HCT116 (cell line): ENCODE data around the gene NGEF. TPM values are rescaled to one million over a fixed set of nuclear protein-coding genes. Genes with fewer than 3 reads are reported as not detected.

Experiments used
- ATAC-seq: fragments of 200-7000 bp; cut with Tn5 transposase; 2 replicates; pipeline ENCODE4 v1.9.1; 2020; ENCODE audit warnings: mild to moderate bottlenecking, moderate library complexity
- BruUV-seq: library from RNA; stranded (reverse); fragments of 400-500 nt; replicated peaks from 2 replicates; lab custom pipeline; 2021; lab: Mats Ljungman, UMichigan
- CTCF ChIA-PET: fragments of 300-600 bp; sonication (Branson Sonifier 250); formaldehyde crosslinking; loops from one replicate; lab custom pipeline; 2021; ENCODE audit warnings: antibody characterized with exemption; lab: Charles Lee
- POLR2A ChIA-PET: fragments of 300-600, 350-600 bp; sonication (Branson Sonifier 250); formaldehyde crosslinking; loops from one replicate; lab custom pipeline; 2021; ENCODE audit warnings: antibody characterized with exemption; lab: Charles Lee
- RAD21 ChIA-PET, 2 experiments: fragments of 300-600 bp; sonication (Branson Sonifier 250); formaldehyde crosslinking; loops; one replicate each; lab custom pipeline; 2023; ENCODE audit warnings: low total read pairs in 2 of 2; ENCODE audit not compliant: uncharacterized antibody in 2 of 2, unreplicated experiment in 2 of 2, low non-redundant PET in 1 of 2; lab: Charles Lee
- DNase-seq: peaks from one replicate; pipeline ENCODE4 v3.0.0-alpha.2; 2010; ENCODE audit warnings: low read depth, low spot score
- H2AFZ ChIP-seq: fragments of 200-600 bp; shearing (Covaris generic), sonication (generic); 2 replicates; pipeline ENCODE4 v1.6.1; 2017; ENCODE audit warnings: low read depth, mixed run types, mixed read lengths, antibody characterized with exemption, low read length; ENCODE audit not compliant: poor library complexity, severe bottlenecking
- H3K27ac ChIP-seq: 2 replicates; pipeline ENCODE4 v1.5.1; 2012; ENCODE audit warnings: low read depth, low read length
- H3K27me3 ChIP-seq: fragments of 200-600 bp; sonication (generic); 2 replicates; pipeline ENCODE4 v1.6.1; 2016; ENCODE audit warnings: mixed run types, low read length, mixed read lengths; ENCODE audit not compliant: insufficient read depth
- H3K36me3 ChIP-seq, 2 experiments: fragments of 200-500 bp in 1 of 2; fragments of 200-600 bp in 1 of 2; sonication (Bioruptor generic) in 1 of 2; sonication (generic) in 1 of 2; 2 replicates each; pipeline versions ENCODE4 v1.5.1 to v1.6.1; 2014 to 2016; ENCODE audit warnings: low read length in 2 of 2, inconsistent platforms in 1 of 2, mixed read lengths in 1 of 2, mixed run types in 1 of 2; ENCODE audit not compliant: insufficient read depth in 2 of 2, control insufficient read depth in 1 of 2
- H3K4me1 ChIP-seq, 2 experiments: fragments of 200-600 bp in 1 of 2; sonication (generic) in 1 of 2; 2 replicates each; pipeline versions ENCODE4 v1.5.1 to v1.6.1; 2012 to 2017; ENCODE audit warnings: low read length in 2 of 2, inconsistent platforms in 1 of 2, mild to moderate bottlenecking in 1 of 2, mixed read lengths in 1 of 2, mixed run types in 1 of 2, moderate library complexity in 1 of 2; ENCODE audit not compliant: insufficient read depth in 2 of 2, control insufficient read depth in 1 of 2
- H3K4me2 ChIP-seq: fragments of 200-600 bp; sonication (generic); 2 replicates; pipeline ENCODE4 v1.6.1; 2017; ENCODE audit warnings: mixed run types, low read length, mixed read lengths
- H3K4me3 ChIP-seq, 2 experiments: fragments of 200-600 bp in 1 of 2; sonication (generic) in 1 of 2; replicated peaks in 1 of 2; 2 replicates each; pipeline ENCODE4 v1.5.1; 2011 to 2016; ENCODE audit warnings: low read length in 2 of 2, control low read depth in 1 of 2, low read depth in 1 of 2, mild to moderate bottlenecking in 1 of 2, mixed read lengths in 1 of 2, mixed run types in 1 of 2
- H3K79me2 ChIP-seq: fragments of 200-600 bp; sonication (generic); 2 replicates; pipeline ENCODE4 v1.6.1; 2017; ENCODE audit warnings: mild to moderate bottlenecking, mixed run types, low read length, moderate library complexity, mixed read lengths; ENCODE audit not compliant: insufficient read depth
- H3K9ac ChIP-seq: fragments of 200-600 bp; sonication (generic); 2 replicates; pipeline ENCODE4 v1.6.1; 2016; ENCODE audit warnings: low read length, mixed read lengths
- H3K9me2 ChIP-seq: fragments of 200-600 bp; sonication (generic), shearing (Covaris generic); 2 replicates; pipeline ENCODE4 v1.6.1; 2017; ENCODE audit warnings: mixed run types, mild to moderate bottlenecking, moderate library complexity; ENCODE audit not compliant: insufficient read depth
- H3K9me3 ChIP-seq, 2 experiments: fragments of 200-500 bp in 1 of 2; fragments of 200-600 bp in 1 of 2; sonication (Bioruptor generic) in 1 of 2; sonication (generic) in 1 of 2; 2 replicates each; pipeline ENCODE4 v1.6.1; 2014 to 2017; ENCODE audit warnings: low read length in 2 of 2, mixed read lengths in 2 of 2, inconsistent platforms in 1 of 2, low read depth in 1 of 2, mild to moderate bottlenecking in 1 of 2, mixed run types in 1 of 2, moderate library complexity in 1 of 2; ENCODE audit not compliant: control insufficient read depth in 1 of 2, insufficient read depth in 1 of 2
- H4K20me1 ChIP-seq: fragments of 200-600 bp; sonication (generic), shearing (Covaris generic); 2 replicates; pipeline ENCODE4 v1.6.1; 2017; ENCODE audit warnings: mixed run types, mild to moderate bottlenecking, moderate library complexity; ENCODE audit not compliant: insufficient read depth
- CBX3 ChIP-seq: IDR thresholded peaks from 2 replicates; pipeline ENCODE4 v1.6.1; 2012; ENCODE audit warnings: low read depth
- CEBPB ChIP-seq: IDR thresholded peaks from 2 replicates; pipeline ENCODE4 v1.6.1; 2012; ENCODE audit warnings: low read depth
- EGR1 ChIP-seq: IDR thresholded peaks from 2 replicates; pipeline ENCODE4 v1.6.1; 2012; ENCODE audit warnings: low read depth
- ELF1 ChIP-seq: IDR thresholded peaks from 2 replicates; pipeline ENCODE4 v1.6.1; 2012; ENCODE audit warnings: low read depth, borderline replicate concordance
- EZH2 ChIP-seq: fragments of 200-600 bp; sonication (generic); IDR thresholded peaks from 2 replicates; pipeline ENCODE4 v1.6.1; 2017; ENCODE audit warnings: antibody characterized with exemption, mixed run types
- EZH2phosphoT487 ChIP-seq: fragments of 200-600 bp; IDR thresholded peaks from 2 replicates; pipeline ENCODE4 v1.6.1; 2018; ENCODE audit warnings: antibody characterized with exemption, borderline replicate concordance
- SIN3A ChIP-seq: IDR thresholded peaks from 2 replicates; pipeline ENCODE4 v1.6.1; 2012; ENCODE audit warnings: low read depth
- SP1 ChIP-seq: IDR thresholded peaks from 2 replicates; pipeline ENCODE4 v1.6.1; 2012; ENCODE audit warnings: low read depth
- SRF ChIP-seq: IDR thresholded peaks from 2 replicates; pipeline ENCODE4 v1.6.1; 2012; ENCODE audit warnings: low read depth
- TCF7L2 ChIP-seq: IDR thresholded peaks from 2 replicates; pipeline ENCODE4 v1.7.0; 2011; ENCODE audit warnings: borderline replicate concordance, inconsistent platforms; ENCODE audit not compliant: insufficient read depth, insufficient read length; ENCODE audit errors: extremely low read depth
- YY1 ChIP-seq: IDR thresholded peaks from 2 replicates; pipeline ENCODE4 v1.6.1; 2011; ENCODE audit warnings: low read length, low read depth, moderate library complexity, mild to moderate bottlenecking; ENCODE audit not compliant: insufficient replicate concordance; ENCODE audit errors: extremely low read depth
- ZNF274 ChIP-seq: fragments of 200-500 bp; sonication (Bioruptor generic); IDR thresholded peaks from 2 replicates; pipeline ENCODE4 v1.6.1; 2014; ENCODE audit warnings: mild to moderate bottlenecking, low read depth, low read length, inconsistent platforms
- intact Hi-C: fragments of 100-400 bp; cut with micrococcal nuclease; formaldehyde crosslinking; loops from 2 replicates; pipeline ENCODE4 v1.10.0; 2022
- total RNA-seq: library from RNA; stranded (reverse); gene quantifications from one replicate; pipeline ENCODE4 v1.2.1, GENCODE V29; 2021; ENCODE audit not compliant: unreplicated experiment
- TF ChIP-seq, protein P1 (sequence below): IDR thresholded peaks from 2 replicates; pipeline ENCODE4 v1.6.1; 2012
- TF ChIP-seq, protein P2 (sequence below): IDR thresholded peaks from 2 replicates; pipeline ENCODE4 v1.6.1; 2012; ENCODE audit warnings: low read depth
- TF ChIP-seq, protein P3 (sequence below): IDR thresholded peaks from 2 replicates; pipeline ENCODE4 v1.6.1; 2012
- TF ChIP-seq, protein P4 (sequence below), 3 experiments: fragments of 200-600 bp in 1 of 3; sonication (generic) in 1 of 3; IDR thresholded peaks in 2 of 3; conservative IDR thresholded peaks in 1 of 3; 2 replicates each; pipeline ENCODE4 v1.5.1; 2012 to 2017; ENCODE audit warnings: low read depth in 2 of 3, low read length in 2 of 3, antibody characterized with exemption in 1 of 3, borderline replicate concordance in 1 of 3, control low read depth in 1 of 3, mild to moderate bottlenecking in 1 of 3, mixed read lengths in 1 of 3, mixed run types in 1 of 3, moderate library complexity in 1 of 3; ENCODE audit not compliant: insufficient read depth in 1 of 3

The NGEF gene
- total RNA-seq, 1 experiment from 2014 or later = 12.6 TPM

DNA sequence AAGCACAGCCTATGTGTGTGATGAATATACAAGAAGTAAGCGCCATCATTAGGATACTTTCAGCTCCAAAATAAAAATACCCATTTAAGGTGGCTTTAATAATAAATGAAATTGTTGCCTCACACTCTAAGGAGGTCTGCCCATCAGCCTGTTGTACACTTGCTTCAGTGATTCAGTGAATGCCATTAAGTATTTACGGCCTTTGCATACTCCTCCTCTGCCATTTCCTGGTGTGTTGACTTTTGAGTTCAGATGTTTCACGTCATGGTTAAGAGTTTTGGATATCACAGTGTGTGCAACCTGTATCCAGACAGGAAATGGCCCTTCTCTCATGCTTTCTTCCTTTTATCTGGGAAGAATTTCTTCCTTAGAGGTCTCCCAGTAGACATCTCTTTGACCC is 181.6 kb downstream of the NGEF start:
- ChIA-PET POLR2A (no interaction called here), CTCF (no interaction called here), RAD21 (no interaction called here)
- Histone ChIP-seq H3K27me3 (no peaks in the 10 kb centered on the region), H2AFZ (no peak overlapping the region), H3K4me2 (no peak overlapping the region), H3K79me2 (peaks cover 12% of the 10 kb centered on the region; the same call in 1 of the 2 replicates), H3K9ac (no peak overlapping the region), H4K20me1 (no peaks in the 10 kb centered on the region), H3K27ac (no peak overlapping the region), H3K9me2 (no peaks in the 10 kb centered on the region), H3K9me3 (no peaks in the 10 kb centered on the region), H3K4me3 (no peak overlapping the region), H3K4me1 (peaks cover 0 to 8% of the 10 kb centered on the region in 2 experiments; a peak in 1 of 4 replicates), H3K36me3 (peaks cover 18 to 19% of the 10 kb centered on the region in 2 experiments; a peak in 3 of 4 replicates)
- BruUV-seq = no TSS peak
- DNase-seq (no peak), ATAC-seq (no peak)
- no peak for TF ChIP-seq SIN3A
- TF ChIP-seq EGR1 = no peak
- no peak for TF ChIP-seq SRF
- intact Hi-C loops = loop anchor here (10.0 kb wide), 1 partner anchor 227 kb away; no protein-coding TSS in a partner anchor

DNA sequence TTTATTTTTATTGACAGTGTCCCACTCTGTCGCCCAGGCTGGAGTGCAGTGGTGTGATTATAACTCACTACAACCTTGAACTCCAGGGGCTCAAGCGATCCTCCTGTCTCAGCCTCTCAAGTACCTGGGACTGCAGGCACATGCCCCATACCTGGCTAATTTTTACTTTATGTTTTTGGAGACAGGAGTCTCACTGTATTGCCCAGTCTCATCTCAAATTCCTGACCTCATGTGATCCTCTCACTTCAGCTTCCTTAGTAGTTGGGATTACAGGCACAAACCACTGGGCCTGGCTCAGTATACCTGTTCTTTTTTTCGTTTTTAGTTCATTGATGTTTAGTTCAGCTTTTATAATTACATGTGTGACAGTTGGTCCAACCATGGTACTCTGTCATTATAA is 183.1 kb downstream of the NGEF start:
- no peak overlapping the region for H3K4me2 ChIP-seq
- H3K4me3 ChIP-seq = no peak overlapping the region
- ChIA-PET RAD21 (no interaction called here), POLR2A (no interaction called here), CTCF (no interaction called here)
- no TSS peak for BruUV-seq
- H4K20me1 ChIP-seq = no peaks in the 10 kb centered on the region
- peaks cover 6% of the 10 kb centered on the region; the same call in 1 of the 2 replicates for H3K79me2 ChIP-seq
- DNase-seq (no peak), ATAC-seq (no peak)
- no peak overlapping the region for H2AFZ ChIP-seq
- intact Hi-C loops = loop anchor here (10.0 kb wide), 1 partner anchor 225 kb away; no protein-coding TSS in a partner anchor
- no peaks in the 10 kb centered on the region for H3K9me2 ChIP-seq
- H3K9me3 ChIP-seq = no peaks in the 10 kb centered on the region
- peaks cover 18 to 19% of the 10 kb centered on the region in 2 experiments; a peak in 3 of 4 replicates for H3K36me3 ChIP-seq
- H3K4me1 ChIP-seq = no peaks in the 10 kb centered on the region
- no peak overlapping the region for H3K9ac ChIP-seq
- no peaks in the 10 kb centered on the region for H3K27me3 ChIP-seq
- H3K27ac ChIP-seq = no peak overlapping the region
- TF ChIP-seq YY1 (no peak), EZH2 (no peak), CBX3 (no peak), EZH2phosphoT487 (no peak), ELF1 (no peak), TCF7L2 (no peak), ZNF274 (no peak), CEBPB (no peak), SP1 (no peak)
- TF ChIP-seq, protein P1, sequence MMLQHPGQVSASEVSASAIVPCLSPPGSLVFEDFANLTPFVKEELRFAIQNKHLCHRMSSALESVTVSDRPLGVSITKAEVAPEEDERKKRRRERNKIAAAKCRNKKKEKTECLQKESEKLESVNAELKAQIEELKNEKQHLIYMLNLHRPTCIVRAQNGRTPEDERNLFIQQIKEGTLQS = no peak
- TF ChIP-seq, protein P2, sequence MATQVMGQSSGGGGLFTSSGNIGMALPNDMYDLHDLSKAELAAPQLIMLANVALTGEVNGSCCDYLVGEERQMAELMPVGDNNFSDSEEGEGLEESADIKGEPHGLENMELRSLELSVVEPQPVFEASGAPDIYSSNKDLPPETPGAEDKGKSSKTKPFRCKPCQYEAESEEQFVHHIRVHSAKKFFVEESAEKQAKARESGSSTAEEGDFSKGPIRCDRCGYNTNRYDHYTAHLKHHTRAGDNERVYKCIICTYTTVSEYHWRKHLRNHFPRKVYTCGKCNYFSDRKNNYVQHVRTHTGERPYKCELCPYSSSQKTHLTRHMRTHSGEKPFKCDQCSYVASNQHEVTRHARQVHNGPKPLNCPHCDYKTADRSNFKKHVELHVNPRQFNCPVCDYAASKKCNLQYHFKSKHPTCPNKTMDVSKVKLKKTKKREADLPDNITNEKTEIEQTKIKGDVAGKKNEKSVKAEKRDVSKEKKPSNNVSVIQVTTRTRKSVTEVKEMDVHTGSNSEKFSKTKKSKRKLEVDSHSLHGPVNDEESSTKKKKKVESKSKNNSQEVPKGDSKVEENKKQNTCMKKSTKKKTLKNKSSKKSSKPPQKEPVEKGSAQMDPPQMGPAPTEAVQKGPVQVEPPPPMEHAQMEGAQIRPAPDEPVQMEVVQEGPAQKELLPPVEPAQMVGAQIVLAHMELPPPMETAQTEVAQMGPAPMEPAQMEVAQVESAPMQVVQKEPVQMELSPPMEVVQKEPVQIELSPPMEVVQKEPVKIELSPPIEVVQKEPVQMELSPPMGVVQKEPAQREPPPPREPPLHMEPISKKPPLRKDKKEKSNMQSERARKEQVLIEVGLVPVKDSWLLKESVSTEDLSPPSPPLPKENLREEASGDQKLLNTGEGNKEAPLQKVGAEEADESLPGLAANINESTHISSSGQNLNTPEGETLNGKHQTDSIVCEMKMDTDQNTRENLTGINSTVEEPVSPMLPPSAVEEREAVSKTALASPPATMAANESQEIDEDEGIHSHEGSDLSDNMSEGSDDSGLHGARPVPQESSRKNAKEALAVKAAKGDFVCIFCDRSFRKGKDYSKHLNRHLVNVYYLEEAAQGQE = no peak
- TF ChIP-seq, protein P3, sequence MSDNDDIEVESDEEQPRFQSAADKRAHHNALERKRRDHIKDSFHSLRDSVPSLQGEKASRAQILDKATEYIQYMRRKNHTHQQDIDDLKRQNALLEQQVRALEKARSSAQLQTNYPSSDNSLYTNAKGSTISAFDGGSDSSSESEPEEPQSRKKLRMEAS = no peak
- TF ChIP-seq, protein P4, sequence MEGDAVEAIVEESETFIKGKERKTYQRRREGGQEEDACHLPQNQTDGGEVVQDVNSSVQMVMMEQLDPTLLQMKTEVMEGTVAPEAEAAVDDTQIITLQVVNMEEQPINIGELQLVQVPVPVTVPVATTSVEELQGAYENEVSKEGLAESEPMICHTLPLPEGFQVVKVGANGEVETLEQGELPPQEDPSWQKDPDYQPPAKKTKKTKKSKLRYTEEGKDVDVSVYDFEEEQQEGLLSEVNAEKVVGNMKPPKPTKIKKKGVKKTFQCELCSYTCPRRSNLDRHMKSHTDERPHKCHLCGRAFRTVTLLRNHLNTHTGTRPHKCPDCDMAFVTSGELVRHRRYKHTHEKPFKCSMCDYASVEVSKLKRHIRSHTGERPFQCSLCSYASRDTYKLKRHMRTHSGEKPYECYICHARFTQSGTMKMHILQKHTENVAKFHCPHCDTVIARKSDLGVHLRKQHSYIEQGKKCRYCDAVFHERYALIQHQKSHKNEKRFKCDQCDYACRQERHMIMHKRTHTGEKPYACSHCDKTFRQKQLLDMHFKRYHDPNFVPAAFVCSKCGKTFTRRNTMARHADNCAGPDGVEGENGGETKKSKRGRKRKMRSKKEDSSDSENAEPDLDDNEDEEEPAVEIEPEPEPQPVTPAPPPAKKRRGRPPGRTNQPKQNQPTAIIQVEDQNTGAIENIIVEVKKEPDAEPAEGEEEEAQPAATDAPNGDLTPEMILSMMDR (IDR thresholded peaks at IDR 0.05 in 2 of 3, conservative IDR thresholded peaks at IDR 0.05 in 1 of 3; ENCODE audit: borderline replicate concordance in 1 of 3, insufficient read depth in 1 of 3, low read depth in 2 of 3, low read length in 2 of 3) = no peak
